GM12878 (cell line): ENCODE measurements around the gene SLC2A9. TPM values are rescaled to one million over a fixed set of nuclear protein-coding genes. Genes with fewer than 3 reads are reported as not detected.

ENCODE experiments used
- BHLHE40 ChIP-seq, 2 experiments: fragments of 450-650 bp in 1 of 2; IDR thresholded peaks; 2 replicates each; pipeline ENCODE4 v1.6.1; 2011 to 2017; ENCODE audit warnings: low read depth in 2 of 2, borderline replicate concordance in 1 of 2, improper control_type of control experiment in 1 of 2, low read length in 1 of 2, mild to moderate bottlenecking in 1 of 2
- CHD2 ChIP-seq: IDR thresholded peaks from 2 replicates; pipeline ENCODE4 v1.6.1; 2011; ENCODE audit warnings: low read depth, low read length, improper control_type of control experiment, borderline replicate concordance
- EED ChIP-seq: sonication (generic); IDR thresholded peaks from 2 replicates; pipeline ENCODE4 v1.6.1; 2016; ENCODE audit warnings: antibody characterized with exemption, low read depth
- ETV6 ChIP-seq, 2 experiments: fragments of 450-650 bp in 1 of 2; IDR thresholded peaks in 1 of 2; conservative IDR thresholded peaks in 1 of 2; 2 replicates each; pipeline ENCODE4 v1.6.1; 2014; ENCODE audit warnings: antibody characterized with exemption in 1 of 2, borderline replicate concordance in 1 of 2, low read depth in 1 of 2, mild to moderate bottlenecking in 1 of 2, moderate library complexity in 1 of 2
- IKZF1 ChIP-seq: fragments of 450-650 bp; conservative IDR thresholded peaks from 2 replicates; pipeline ENCODE4 v1.6.1; 2017; ENCODE audit warnings: antibody characterized with exemption, mild to moderate bottlenecking
- IRF4 ChIP-seq: IDR thresholded peaks from 2 replicates; pipeline ENCODE4 v1.6.1; 2011; ENCODE audit warnings: low read depth, low read length
- MAX ChIP-seq: IDR thresholded peaks from 2 replicates; pipeline ENCODE4 v1.6.1; 2012; ENCODE audit warnings: low read depth, low read length, improper control_type of control experiment
- MEF2A ChIP-seq: IDR thresholded peaks from 2 replicates; pipeline ENCODE4 v1.6.1; 2011; ENCODE audit warnings: low read depth, mild to moderate bottlenecking, low read length, moderate library complexity; ENCODE audit not compliant: insufficient read depth
- PAX5 ChIP-seq: IDR thresholded peaks from 2 replicates; pipeline ENCODE4 v1.6.1; 2011; ENCODE audit warnings: low read depth, low read length, borderline replicate concordance
- PKNOX1 ChIP-seq: fragments of 450-650 bp; IDR thresholded peaks from 2 replicates; pipeline ENCODE4 v1.6.1; 2016; ENCODE audit warnings: mild to moderate bottlenecking
- PML ChIP-seq: IDR thresholded peaks from 2 replicates; pipeline ENCODE4 v1.6.1; 2012; ENCODE audit warnings: low read length, inconsistent platforms
- POLR2AphosphoS2 ChIP-seq: IDR thresholded peaks from 2 replicates; pipeline ENCODE4 v1.6.1; 2011; ENCODE audit warnings: low read depth, mild to moderate bottlenecking, low read length, improper control_type of control experiment, moderate library complexity
- RAD51 ChIP-seq: fragments of 450-650 bp; IDR thresholded peaks from 2 replicates; pipeline ENCODE4 v1.6.1; 2016; ENCODE audit warnings: moderate library complexity, mild to moderate bottlenecking, inconsistent platforms
- RB1 ChIP-seq: fragments of 450-650 bp; formaldehyde crosslinking; IDR thresholded peaks from 2 replicates; pipeline ENCODE4 v1.6.1; 2017; ENCODE audit warnings: mild to moderate bottlenecking, borderline replicate concordance
- RFX5 ChIP-seq: IDR thresholded peaks from 2 replicates; pipeline ENCODE4 v1.6.1; 2011; ENCODE audit warnings: low read depth, low read length, improper control_type of control experiment
- SMAD5 ChIP-seq: IDR thresholded peaks from 2 replicates; pipeline ENCODE4 v1.6.1; 2016; ENCODE audit warnings: antibody characterized with exemption, low read depth
- USF1 ChIP-seq: IDR thresholded peaks from 2 replicates; pipeline ENCODE4 v1.6.1; 2011; ENCODE audit warnings: borderline replicate concordance, low read depth, mild to moderate bottlenecking, moderate library complexity, mixed read lengths, low read length; ENCODE audit not compliant: insufficient read depth; ENCODE audit errors: extremely low read length
- ZBED1 ChIP-seq: IDR thresholded peaks from 2 replicates; pipeline ENCODE4 v1.6.1; 2016; ENCODE audit warnings: borderline replicate concordance
- ZBTB40 ChIP-seq: fragments of 450-650 bp; IDR thresholded peaks from 2 replicates; pipeline ENCODE4 v1.6.1; 2016; ENCODE audit warnings: mild to moderate bottlenecking, moderate library complexity, borderline replicate concordance
- ZNF622 ChIP-seq: fragments of 450-650 bp; IDR thresholded peaks from 2 replicates; pipeline ENCODE4 v1.6.1; 2017; ENCODE audit warnings: mild to moderate bottlenecking, inconsistent platforms
- polyA plus RNA-seq, 11 experiments: library from polyadenylated mRNA; depleted of rRNA in 4 of 11; unstranded in 6 of 11; stranded (reverse) in 5 of 11; fragments of >200 nt; fragmentation: Nextera tagmentation in 4 of 11; fragmentation: Illumina TruSeq in 1 of 11; extraction: Ambion mirVana in 4 of 11; extraction: Trizol in 1 of 11; gene quantifications; 1 replicate in 1 of 11; 2 replicates in 10 of 11; pipeline versions ENCODE4 v1.2.1 to v1.2.3, GENCODE V29; 2011 to 2016; ENCODE audit warnings: inconsistent platforms in 2 of 11, missing spikeins in 2 of 11, low read depth in 1 of 11
- total RNA-seq, 4 experiments: library from RNA; depleted of rRNA in 3 of 4; stranded (reverse); fragments of >200 nt in 3 of 4; fragmentation: Illumina TruSeq in 1 of 4; extraction: Trizol in 1 of 4; gene quantifications; 2 replicates each; pipeline versions ENCODE4 v1.2.1 to v1.2.3, GENCODE V29; 2013 to 2021
- TF ChIP-seq, protein P1 (sequence below): fragments of 450-650 bp; IDR thresholded peaks from 2 replicates; pipeline ENCODE4 v1.6.1; 2014; ENCODE audit warnings: mild to moderate bottlenecking

The SLC2A9 gene
- total and polyA plus RNA-seq, 10 of the 15 experiments (the other 5 are each of a cell fraction or from before 2014, with no cell fraction given): 0.28 to 2.8 (median 1.2) TPM

DNA sequence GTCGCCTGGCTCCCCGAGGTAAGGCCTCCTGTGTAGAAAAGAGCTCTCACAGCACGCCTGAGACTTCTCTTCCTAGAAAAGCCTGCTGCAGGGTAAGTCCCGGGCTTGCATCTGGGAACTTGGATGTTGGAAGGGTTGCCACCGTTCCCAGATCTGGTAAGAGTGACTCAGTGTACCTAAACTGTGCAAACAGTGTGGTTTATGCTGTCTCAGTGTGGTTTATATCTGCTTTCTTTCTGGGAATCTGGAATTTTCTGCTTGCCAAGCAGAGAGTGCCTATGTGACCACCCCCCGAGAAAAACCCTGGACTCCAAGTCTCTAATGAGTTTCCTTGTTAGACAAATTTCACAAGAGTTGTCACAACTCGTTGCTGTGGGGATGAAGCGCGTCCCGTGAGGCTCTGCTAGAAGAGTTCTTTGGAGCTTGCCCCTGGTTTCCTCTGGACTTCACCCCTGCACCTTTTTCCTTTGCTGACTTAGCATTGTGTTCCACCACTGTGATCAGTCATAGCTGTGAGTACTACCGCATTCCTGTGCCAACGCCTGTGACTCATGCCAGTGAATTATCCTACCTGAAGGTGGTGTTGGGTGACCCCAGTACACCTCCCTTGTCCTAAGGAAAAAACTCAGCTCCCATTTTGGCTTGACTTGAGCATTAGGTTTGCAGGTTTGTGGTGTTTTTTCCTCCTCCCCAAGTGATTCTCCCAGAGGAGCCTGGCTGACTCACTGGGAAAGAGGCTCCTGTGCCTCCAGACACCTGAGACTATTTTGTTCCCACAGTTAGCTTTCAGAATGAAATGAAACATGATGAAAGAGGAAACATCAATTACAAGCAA lies 14.5 kb downstream of the SLC2A9 start (continued):
- TF ChIP-seq, protein P1, sequence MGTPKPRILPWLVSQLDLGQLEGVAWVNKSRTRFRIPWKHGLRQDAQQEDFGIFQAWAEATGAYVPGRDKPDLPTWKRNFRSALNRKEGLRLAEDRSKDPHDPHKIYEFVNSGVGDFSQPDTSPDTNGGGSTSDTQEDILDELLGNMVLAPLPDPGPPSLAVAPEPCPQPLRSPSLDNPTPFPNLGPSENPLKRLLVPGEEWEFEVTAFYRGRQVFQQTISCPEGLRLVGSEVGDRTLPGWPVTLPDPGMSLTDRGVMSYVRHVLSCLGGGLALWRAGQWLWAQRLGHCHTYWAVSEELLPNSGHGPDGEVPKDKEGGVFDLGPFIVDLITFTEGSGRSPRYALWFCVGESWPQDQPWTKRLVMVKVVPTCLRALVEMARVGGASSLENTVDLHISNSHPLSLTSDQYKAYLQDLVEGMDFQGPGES: no peak
- TF ChIP-seq USF1 (no peak), CHD2 (0 out of 2 replicates have a peak, but pooled peaks have one; percentile 14), PKNOX1 (no peak), ZBTB40 (no peak), ZNF622 (no peak), BHLHE40 (IDR thresholded peaks at IDR 0.05; ENCODE audit: borderline replicate concordance in 1 of 2, low read depth in 2 of 2, low read length in 1 of 2) (peak in 1 of 2 experiments; percentile 14; a peak in 1 of 4 replicates), EED (peak; percentile 96), ZBED1 (no peak), POLR2AphosphoS2 (no peak), RAD51 (no peak), MAX (no peak), IKZF1 (peak; percentile 84), PAX5 (no peak), IRF4 (peak; percentile 54), SMAD5 (no peak), MEF2A (no peak), PML (no peak; the same call in 1 of the 2 replicates), RFX5 (no peak), RB1 (peak; percentile 41; the same call in 1 of the 2 replicates), ETV6 (conservative IDR thresholded peaks at IDR 0.05 in 1 of 2, IDR thresholded peaks at IDR 0.05 in 1 of 2; ENCODE audit: borderline replicate concordance in 1 of 2, low read depth in 1 of 2) (peak in 1 of 2 experiments; percentile 42; a peak in 1 of 4 replicates)
